GM21717 (cell line): ENCODE measurements around the gene ST3GAL3.
"Not testable (repeated sequence)": the region's sequence is repeated elsewhere in the genome, so short reads cannot be mapped to it uniquely, and the experiment has no call there.

ENCODE experiments used
- ATAC-seq: cut with Tn5 transposase; IDR thresholded peaks from one replicate; pipeline ENCODE4 v1.9.1; 2021; ENCODE audit warnings: mild to moderate bottlenecking, moderate library complexity; ENCODE audit not compliant: unreplicated experiment

ST3GAL3 gene

GRCh38 chr1:43817304-43817939 lies 110.1 kb downstream of the ST3GAL3 start:
- no peak for ATAC-seq

DNA sequence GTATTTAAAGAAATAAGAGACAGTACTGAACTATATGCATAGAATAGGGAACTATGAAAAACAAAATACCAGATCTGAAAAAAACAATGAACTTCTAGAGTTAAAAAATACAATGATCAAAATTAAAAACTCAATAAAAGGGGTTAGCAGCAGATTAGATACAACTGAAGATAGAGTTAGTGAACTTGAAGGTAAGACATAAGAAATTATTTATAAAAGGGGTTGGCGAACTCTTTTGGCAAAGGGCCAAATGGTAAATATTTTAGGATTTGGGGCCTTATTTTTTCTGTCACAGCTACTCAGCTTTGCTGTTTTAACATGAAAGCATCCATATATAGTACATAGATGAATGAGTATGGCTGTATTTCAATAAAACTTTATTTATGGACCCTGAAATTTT lies 111.4 kb downstream of the ST3GAL3 start:
- ATAC-seq = no peak

DNA sequence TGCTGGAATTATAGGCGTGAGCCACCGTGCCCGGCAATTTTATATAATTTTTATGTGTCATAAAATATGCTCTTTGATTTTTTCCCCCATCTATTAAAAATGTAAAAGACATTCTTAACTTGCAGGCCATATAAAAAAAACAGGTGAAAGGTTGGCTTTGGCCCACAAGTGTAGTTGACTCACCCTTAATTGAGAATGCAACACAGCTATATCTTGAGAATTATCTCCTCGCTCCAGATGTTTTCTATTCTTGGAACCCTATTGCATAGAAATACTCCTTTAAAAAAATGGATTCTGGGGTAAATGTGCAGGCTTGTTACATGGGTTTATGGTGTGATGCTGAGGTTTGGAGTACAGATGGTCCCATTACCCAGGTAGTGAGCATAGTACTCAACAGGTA lies 112.0 kb downstream of the ST3GAL3 start:
- ATAC-seq = no peak

- no peak for ATAC-seq
These were observed 114.1 kb downstream of the ST3GAL3 start for GRCh38 chr1:43821471-43821870.

DNA sequence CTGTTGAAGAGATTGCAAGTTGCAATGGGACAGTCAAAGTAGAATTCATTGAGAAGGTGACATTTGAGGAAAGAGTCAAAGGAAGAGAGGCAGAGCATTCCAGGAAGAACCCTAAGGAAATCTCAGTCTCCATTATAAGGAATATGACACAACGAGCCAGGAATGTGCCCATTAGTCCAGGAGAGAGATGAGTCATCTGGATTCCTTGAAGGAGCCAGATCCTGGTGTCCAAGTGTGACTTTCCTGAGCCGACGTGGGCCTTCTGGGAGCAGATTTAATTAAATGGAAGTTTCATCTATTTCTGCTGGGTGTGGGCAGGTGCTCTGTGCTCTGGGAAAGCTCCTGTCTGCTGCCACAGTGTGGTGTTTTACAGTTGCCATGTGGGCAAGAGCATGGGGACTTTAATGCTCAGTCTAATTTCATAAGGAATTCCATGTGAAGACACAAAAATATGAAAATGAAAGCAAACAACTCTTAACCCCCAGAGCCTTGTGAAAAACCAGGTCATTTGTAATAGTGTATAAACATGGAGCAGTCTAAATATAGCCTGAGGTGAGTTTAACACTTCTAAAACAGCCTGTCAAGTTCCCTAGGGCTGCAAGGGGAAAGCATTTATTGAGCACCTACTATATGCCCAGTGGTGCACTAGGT lies 114.8 kb downstream of the ST3GAL3 start:
- ATAC-seq = no peak

DNA sequence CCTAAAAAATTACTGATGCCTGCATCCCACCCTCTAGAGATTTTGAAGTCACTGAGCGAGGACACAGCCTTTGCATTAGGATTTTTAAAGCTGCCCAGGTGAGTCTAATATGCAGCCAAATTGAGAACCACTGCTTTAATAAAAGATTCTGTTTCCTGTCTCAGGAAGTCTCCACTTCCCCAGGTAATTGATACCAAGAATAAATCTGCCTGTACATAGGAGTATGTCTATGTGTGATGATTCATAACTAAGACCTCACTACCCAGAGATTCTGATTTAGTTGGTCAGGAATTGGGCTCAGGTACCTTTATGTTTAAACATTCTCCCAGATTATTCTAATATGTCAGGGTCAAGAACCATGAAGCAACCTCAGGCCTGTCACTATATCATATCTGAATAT lies 117.5 kb downstream of the ST3GAL3 start:
- no peak for ATAC-seq

DNA sequence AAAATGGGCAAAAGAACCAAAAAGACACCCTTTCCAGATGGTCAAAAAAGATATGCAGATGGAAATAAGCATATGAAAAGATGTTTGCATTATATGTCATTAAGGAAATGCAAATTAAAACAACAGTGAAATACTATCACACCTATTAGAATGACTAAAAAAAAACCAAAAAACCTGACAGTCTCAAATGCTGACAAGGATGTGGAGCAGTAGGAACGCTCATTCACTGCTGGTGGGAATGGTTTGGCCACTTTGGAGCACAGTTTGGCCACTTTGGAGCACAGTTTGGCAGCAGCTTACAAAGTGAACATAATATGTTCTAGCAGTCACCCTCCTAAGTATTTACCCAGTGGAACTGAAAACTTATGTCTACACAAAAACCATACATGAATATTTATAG lies 121.2 kb downstream of the ST3GAL3 start:
- no peak for ATAC-seq

DNA sequence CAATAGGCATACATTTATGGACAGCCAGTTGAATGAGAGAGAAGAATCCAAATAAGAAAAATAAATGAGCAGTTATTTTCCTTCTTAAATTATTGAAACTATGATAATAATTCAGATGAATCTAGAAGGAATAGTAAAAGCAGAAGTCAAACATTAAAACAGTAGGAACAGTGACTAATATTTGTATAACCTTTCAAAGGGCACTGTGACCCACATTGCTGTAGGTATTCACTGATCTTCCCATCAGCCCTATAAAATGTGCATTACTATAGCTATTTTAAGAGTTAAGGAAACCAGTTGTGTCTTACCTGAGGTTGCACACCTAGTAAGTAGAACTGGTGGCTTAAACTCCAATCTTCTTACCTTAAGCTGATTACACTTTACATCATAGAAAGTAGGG lies 123.5 kb downstream of the ST3GAL3 start:
- no peak for ATAC-seq

GRCh38 chr1:43831851-43832250 lies 124.5 kb downstream of the ST3GAL3 start:
- ATAC-seq = no peak

GRCh38 chr1:43832255-43832654 lies 124.9 kb downstream of the ST3GAL3 start:
- no peak for ATAC-seq

DNA sequence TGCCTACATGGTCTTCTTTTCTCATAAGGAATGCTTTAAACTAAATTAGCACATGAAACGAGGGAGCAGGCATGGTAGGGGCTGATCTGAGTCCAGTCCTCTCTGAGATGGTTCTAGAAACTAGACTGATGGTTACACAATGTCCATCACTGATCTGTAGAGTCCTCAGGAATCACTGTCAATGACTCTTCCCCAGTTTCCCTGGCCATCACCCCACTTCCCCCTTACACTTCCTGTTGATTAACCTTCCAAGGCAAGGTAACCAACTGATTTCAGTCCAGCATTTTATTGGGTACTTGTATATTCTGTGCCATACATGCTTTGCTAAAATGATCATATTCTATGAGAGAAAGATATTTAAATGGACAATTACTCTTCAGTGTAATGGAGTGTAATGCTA lies 125.7 kb downstream of the ST3GAL3 start:
- no peak for ATAC-seq

GRCh38 chr1:43833902-43834279 lies 126.6 kb downstream of the ST3GAL3 start:
- ATAC-seq = not testable (repeated sequence)

DNA sequence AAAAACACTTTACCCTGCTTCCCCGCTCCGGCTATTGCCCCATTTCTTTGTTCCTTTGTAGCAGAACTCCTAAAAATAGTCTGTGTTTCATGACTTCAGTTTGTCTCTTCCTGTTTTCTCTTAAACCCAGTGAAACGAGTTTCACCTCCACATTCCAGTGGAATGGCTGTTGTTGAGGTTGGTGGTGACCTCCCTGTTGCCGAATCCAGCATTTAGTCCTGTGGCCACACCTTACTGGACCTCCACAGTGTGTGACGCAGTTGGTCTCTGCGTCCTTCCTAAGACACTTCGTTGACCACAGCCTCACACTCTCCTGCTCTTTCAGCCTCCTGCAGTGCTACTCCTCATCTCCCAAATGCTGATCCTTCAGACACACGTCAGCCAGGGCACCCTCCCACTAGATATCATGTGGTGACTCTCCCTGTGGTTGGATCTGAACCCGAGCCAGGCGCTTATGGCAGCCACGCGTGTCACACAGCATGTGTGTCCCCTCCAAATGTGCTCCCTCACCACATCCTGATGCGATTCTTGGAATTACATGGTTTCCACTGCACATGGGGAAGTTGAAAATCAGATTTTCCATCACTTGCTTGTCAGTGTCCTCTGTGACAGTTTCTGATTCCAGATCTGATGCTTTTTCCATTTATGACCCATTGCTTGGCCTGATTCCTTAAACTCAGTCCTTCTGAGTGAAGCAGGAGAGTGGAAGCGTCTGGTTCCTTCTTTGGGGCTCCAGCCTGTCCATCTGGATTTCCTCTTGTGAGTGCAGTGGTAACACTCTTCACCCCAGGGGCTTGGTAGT lies 127.1 kb downstream of the ST3GAL3 start:
- no peak for ATAC-seq

- no peak for ATAC-seq
These were observed 128.0 kb downstream of the ST3GAL3 start for GRCh38 chr1:43835082-43836021.

- peak; percentile 50 for ATAC-seq
These were observed 129.1 kb downstream of the ST3GAL3 start for GRCh38 chr1:43836267-43836951.

DNA sequence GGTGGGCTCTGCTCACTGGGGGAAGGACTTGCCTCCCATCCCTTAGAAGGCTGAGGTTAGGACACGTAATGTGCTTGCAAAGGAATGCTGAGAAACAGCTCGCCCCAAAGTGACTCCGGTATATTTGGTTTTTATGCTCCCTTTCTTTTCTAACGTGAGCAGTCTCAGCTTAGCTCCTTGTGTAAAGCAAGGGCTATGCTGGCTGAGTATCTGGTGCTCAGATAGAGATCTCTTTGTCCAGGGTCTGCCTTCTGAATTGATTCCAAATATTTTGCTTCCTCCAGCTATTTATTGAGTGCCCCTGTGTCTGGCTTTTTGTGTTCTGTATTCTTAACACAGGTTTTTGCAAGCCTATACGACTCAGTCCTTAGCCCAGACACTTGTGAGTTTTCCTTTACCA lies 131.7 kb downstream of the ST3GAL3 start:
- no peak for ATAC-seq

- no peak for ATAC-seq
These were observed 134.2 kb downstream of the ST3GAL3 start for GRCh38 chr1:43841321-43842174.

DNA sequence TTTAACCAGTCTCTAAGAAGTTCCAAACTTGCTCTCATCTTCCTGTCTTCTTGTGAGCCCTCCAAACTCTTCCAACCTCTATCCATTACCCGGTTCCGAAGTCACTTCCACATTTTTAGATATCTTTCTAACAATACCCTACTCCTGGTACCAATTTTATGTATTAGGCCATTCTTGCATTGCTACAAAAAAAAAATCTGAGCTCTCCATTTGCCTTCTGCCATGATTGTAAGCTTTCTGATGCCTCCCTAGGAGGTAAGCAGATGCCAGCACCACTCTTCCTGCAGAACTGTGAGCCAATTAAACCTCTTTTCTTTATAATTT lies 134.8 kb downstream of the ST3GAL3 start:
- no peak for ATAC-seq

GRCh38 chr1:43843684-43844083 lies 136.3 kb downstream of the ST3GAL3 start:
- ATAC-seq = no peak

- no peak for ATAC-seq
These were observed 136.8 kb downstream of the ST3GAL3 start for GRCh38 chr1:43844114-43844513.
